SJSA1 (cell line): Measurements from ENCODE around the gene ERCC6. TPM values are rescaled to one million over a fixed set of nuclear protein-coding genes. Genes with fewer than 3 reads are reported as not detected.

Experiments
- DNase-seq, 2 experiments: peaks; one replicate each; pipeline ENCODE4 v3.0.0-alpha.2; 2015 to 2020; ENCODE audit warnings: low spot score in 2 of 2, low read depth in 1 of 2
- H3K27ac ChIP-seq: fragments of 250-450 bp; sonication (Bioruptor Pico); 2 replicates; pipeline ENCODE4 v1.5.1; 2020; ENCODE audit warnings: mild to moderate bottlenecking, moderate library complexity
- H3K27me3 ChIP-seq: fragments of 250-450 bp; sonication (Bioruptor Pico); replicated peaks from 2 replicates; pipeline ENCODE4 v1.5.1; 2020; ENCODE audit warnings: mild to moderate bottlenecking, moderate library complexity
- H3K36me3 ChIP-seq: fragments of 250-450 bp; sonication (Bioruptor Pico); 2 replicates; pipeline ENCODE4 v1.5.1; 2020; ENCODE audit warnings: mild to moderate bottlenecking
- H3K4me1 ChIP-seq: fragments of 250-450 bp; sonication (Bioruptor Pico); replicated peaks from 2 replicates; pipeline ENCODE4 v1.6.1; 2021; ENCODE audit warnings: mild to moderate bottlenecking
- H3K4me3 ChIP-seq: fragments of 250-450 bp; sonication (Bioruptor Pico); 2 replicates; pipeline ENCODE4 v1.5.1; 2020; ENCODE audit warnings: mild to moderate bottlenecking
- H3K9me3 ChIP-seq: fragments of 250-450 bp; sonication (Bioruptor Pico); replicated peaks from 2 replicates; pipeline ENCODE4 v1.5.1; 2020; ENCODE audit warnings: mild to moderate bottlenecking
- total RNA-seq: library from RNA; depleted of rRNA; stranded (reverse); fragments of >200 nt; shearing (Covaris generic); gene quantifications from 2 replicates; pipeline ENCODE4 v1.2.3, GENCODE V29; 2014; rRNA removed

Gene ERCC6
- total RNA-seq, 1 experiment from 2014 or later, result 11.5 TPM

- no peak for DNase-seq
- no peak overlapping the region for H3K4me3 ChIP-seq
- no peak overlapping the region for H3K27ac ChIP-seq
- no peaks in the 10 kb centered on the region for H3K9me3 ChIP-seq
- peaks cover 10% of the 10 kb centered on the region; the same call in 1 of the 2 replicates for H3K36me3 ChIP-seq
- H3K4me1 ChIP-seq, result no peaks in the 10 kb centered on the region
- no peaks in the 10 kb centered on the region for H3K27me3 ChIP-seq
Observed at GRCh38 chr10:49488056-49488717, 50.7 kb downstream of the ERCC6 start.

DNA sequence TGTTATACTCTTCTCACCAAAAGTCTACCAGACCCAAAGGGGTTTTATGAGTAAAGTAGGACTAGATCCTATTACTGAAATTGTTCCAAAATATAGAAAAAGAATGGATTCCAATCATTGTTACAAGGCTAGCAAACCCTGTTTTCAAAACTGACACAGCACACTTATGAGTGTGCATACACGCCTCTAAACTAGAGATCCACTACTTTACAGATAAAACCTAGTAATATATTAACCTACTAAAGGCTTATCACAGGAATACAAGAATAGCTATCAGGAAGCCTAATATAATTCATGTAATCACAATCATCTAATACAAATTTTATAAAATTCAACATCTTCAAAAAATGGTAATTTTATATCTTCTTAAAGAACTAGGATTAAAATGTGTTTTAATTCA lies 52.2 kb downstream of the ERCC6 start:
- Histone ChIP-seq H3K27ac (no peak overlapping the region), H3K4me3 (no peak overlapping the region), H3K4me1 (no peaks in the 10 kb centered on the region), H3K27me3 (no peaks in the 10 kb centered on the region), H3K9me3 (no peaks in the 10 kb centered on the region), H3K36me3 (peaks cover 4% of the 10 kb centered on the region; the same call in 1 of the 2 replicates)
- no peak for DNase-seq

- no peak for DNase-seq
- Histone ChIP-seq H3K36me3 (peaks cover 4% of the 10 kb centered on the region; the same call in 1 of the 2 replicates), H3K4me1 (no peaks in the 10 kb centered on the region), H3K27ac (no peak overlapping the region), H3K9me3 (no peaks in the 10 kb centered on the region), H3K27me3 (no peaks in the 10 kb centered on the region), H3K4me3 (no peak overlapping the region)
Observed at GRCh38 chr10:49486009-49486408, 52.9 kb downstream of the ERCC6 start.

DNA sequence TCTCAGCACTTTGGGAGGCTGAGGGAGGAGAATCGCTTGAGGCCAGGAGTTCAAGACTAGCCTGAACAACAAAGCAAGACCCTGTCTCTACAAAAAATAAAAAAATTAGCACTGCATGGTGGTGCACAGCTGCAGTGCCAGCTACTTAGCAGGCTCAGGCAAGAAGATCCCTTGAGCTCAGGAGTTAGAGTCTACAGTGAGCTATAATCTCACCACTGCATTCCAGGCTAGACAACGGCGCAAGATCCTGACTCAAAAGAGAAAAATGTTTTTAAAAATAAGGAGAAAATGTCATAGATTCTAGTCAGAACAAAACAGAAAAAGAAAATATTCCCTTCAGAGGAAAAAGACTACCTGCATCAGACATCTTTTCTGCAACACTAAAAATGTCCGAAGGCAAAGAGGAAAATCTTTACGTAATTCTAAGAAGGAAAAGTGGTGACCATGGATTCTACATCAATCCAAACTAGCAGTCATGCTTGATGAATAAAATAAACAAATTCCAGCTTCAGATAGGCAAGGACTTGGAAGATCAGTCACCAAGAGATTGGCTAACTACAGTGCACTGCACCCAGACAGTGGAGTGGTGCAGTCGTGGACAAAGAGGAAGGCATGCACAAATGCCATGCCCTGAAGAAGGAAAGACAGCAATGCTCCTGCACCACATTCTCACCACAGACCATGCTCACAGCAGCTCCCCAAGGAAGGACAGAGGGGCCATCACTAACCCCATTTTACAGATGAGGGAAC lies 54.3 kb downstream of the ERCC6 start:
- no peak overlapping the region for H3K27ac ChIP-seq
- H3K27me3 ChIP-seq, result no peaks in the 10 kb centered on the region
- no peak for DNase-seq
- no peak overlapping the region for H3K4me3 ChIP-seq
- no peaks in the 10 kb centered on the region for H3K9me3 ChIP-seq
- H3K36me3 ChIP-seq, result peaks cover 9% of the 10 kb centered on the region; the same call in 1 of the 2 replicates
- no peaks in the 10 kb centered on the region for H3K4me1 ChIP-seq

- Histone ChIP-seq H3K4me1 (no peaks in the 10 kb centered on the region), H3K27me3 (no peaks in the 10 kb centered on the region), H3K27ac (no peak overlapping the region), H3K36me3 (peaks cover 24% of the 10 kb centered on the region), H3K4me3 (no peak overlapping the region), H3K9me3 (no peaks in the 10 kb centered on the region)
- no peak for DNase-seq
Observed at GRCh38 chr10:49478819-49479218, 60.1 kb downstream of the ERCC6 start.

- Histone ChIP-seq H3K27ac (no peak overlapping the region), H3K4me3 (no peak overlapping the region), H3K9me3 (no peaks in the 10 kb centered on the region), H3K36me3 (peaks cover 45% of the 10 kb centered on the region), H3K27me3 (no peaks in the 10 kb centered on the region), H3K4me1 (no peaks in the 10 kb centered on the region)
- DNase-seq, result no peak
Observed at GRCh38 chr10:49474901-49475300, 64.0 kb downstream of the ERCC6 start.

DNA sequence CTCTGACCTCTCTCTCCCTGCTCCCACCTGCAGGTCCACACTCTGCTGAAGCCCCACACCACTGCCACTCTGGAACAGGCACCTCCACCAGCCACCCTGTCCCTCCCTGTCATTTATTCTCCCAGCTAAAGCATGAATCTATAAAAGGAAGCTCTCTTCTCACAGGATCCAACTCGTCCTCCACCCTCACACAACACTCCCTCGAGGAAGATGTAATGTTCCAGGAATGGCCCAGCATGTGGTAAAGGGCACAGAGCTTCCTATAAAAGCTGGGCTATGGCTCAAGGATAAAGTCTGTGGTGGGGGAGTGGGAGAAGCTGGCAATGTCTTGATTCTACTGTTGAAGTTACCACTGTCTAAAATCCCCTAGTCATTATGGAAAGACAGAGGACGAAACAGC lies 67.4 kb downstream of the ERCC6 start:
- Histone ChIP-seq H3K36me3 (peaks cover 48% of the 10 kb centered on the region), H3K27me3 (no peaks in the 10 kb centered on the region), H3K4me3 (no peak overlapping the region), H3K9me3 (no peaks in the 10 kb centered on the region), H3K27ac (no peak overlapping the region), H3K4me1 (no peaks in the 10 kb centered on the region)
- DNase-seq, result no peak

- no peaks in the 10 kb centered on the region for H3K4me1 ChIP-seq
- H3K4me3 ChIP-seq, result no peak overlapping the region
- DNase-seq, result no peak
- H3K36me3 ChIP-seq, result peaks cover 19% of the 10 kb centered on the region
- no peaks in the 10 kb centered on the region for H3K27me3 ChIP-seq
- no peak overlapping the region for H3K27ac ChIP-seq
- H3K9me3 ChIP-seq, result no peaks in the 10 kb centered on the region
Observed at GRCh38 chr10:49465736-49466135, 73.2 kb downstream of the ERCC6 start.

Other genes with a start within 250 kb of the ERCC6 start
- gene C10orf71, start 240.0 kb downstream of the ERCC6 start, total RNA-seq, result not detected in 2 replicates
- not detected in 2 replicates for gene DRGX, start 143.0 kb downstream of the ERCC6 start, total RNA-seq
- not detected in 2 replicates for gene SLC18A3, start 71.2 kb upstream of the ERCC6 start, total RNA-seq
- gene CHAT, start 74.9 kb upstream of the ERCC6 start, total RNA-seq, result not detected in 2 replicates
- not detected in 2 replicates for gene C10orf53, start 140.5 kb upstream of the ERCC6 start, total RNA-seq
- not detected in 2 replicates for gene OGDHL, start 223.2 kb upstream of the ERCC6 start, total RNA-seq